ENCODE data around the gene AGAP3.
A peak's percentile ranks its signal among the peaks of the same experiment; 100 is the strongest.

Gene AGAP3

DNA sequence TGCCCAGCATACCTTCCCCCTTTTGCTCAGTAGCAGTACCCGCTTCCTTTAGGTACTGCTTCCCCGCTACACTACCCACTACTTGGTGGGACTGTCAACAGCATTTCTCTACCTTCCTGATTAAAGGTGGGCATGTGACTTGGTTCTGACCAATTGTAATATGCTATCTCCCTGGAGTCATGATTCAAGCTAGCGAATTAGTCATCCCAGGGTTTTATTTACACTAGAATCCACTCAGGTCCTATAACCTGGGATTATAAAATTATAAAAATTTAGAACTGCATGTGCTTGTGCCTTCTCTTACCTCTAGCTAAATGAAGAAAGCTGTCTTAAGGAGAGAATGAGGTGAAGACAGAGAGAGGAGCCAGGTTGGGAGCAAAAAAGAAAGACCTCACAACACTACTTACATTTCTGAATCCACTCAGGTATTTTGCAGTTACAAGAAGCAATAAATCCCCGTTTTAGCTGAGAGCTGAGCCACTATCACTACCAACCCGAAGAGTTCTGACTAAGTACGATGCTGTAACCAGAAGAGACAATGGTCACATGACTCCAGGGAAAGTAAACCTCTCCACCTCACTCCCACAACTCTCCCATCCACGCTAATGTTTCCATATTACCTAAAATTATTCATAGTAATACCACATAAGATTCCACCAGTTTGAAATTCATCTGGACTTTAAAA, 71.5 kb downstream of the AGAP3 start:
- no peak for DNase-seq (ENCODE audit: low read depth, low spot score)

DNA sequence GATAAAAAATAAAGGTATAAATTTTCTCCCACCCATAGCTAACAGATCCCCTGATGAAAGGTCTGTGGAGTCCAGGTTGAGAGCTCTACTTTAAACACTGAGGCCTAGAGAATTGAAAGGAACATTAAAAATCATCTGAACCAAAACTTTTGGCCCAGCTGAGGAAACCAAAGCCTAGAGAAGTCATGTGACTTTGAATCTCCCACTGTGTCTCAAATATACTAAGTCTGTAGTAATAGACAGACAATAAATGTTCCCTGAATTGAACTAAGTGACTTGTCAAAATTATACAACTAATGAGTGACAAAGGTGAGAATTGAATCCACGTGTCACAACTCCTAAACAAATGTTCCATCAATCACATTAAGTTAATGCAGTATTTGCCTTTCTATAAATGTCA, 75.5 kb downstream of the AGAP3 start:
- no peak for DNase-seq (ENCODE audit: low read depth, low spot score)

DNA sequence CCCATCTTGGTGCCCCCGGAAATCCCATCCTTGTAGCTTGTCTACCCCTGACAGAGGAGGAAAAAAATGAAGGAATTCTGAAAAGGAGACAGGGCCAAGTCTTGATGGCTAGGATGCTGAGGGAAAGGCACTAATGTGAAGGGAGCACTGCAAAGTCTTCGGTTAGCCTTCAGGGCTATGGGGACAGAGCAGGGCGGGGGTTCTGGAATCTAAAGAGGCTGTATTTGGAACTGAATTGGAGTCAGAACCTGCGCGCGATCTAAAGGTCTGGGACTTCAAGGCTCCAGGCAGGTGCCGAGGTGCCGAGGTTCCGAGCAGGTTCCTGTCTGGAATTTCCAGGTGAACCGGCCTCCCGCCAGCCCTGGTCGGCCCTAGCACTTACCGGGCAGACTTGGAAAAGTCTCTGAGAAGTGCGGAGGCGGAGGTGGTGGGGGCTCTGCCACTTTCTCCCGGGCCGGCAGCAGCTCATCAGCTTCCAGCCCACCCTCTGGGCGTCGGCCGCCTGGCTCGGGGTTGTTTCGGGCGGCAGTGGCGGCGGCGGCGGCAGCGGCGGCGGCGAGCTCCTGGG, 80.4 kb downstream of the AGAP3 start:
- peak; percentile 49 for DNase-seq (ENCODE audit: low read depth, low spot score)

DNA sequence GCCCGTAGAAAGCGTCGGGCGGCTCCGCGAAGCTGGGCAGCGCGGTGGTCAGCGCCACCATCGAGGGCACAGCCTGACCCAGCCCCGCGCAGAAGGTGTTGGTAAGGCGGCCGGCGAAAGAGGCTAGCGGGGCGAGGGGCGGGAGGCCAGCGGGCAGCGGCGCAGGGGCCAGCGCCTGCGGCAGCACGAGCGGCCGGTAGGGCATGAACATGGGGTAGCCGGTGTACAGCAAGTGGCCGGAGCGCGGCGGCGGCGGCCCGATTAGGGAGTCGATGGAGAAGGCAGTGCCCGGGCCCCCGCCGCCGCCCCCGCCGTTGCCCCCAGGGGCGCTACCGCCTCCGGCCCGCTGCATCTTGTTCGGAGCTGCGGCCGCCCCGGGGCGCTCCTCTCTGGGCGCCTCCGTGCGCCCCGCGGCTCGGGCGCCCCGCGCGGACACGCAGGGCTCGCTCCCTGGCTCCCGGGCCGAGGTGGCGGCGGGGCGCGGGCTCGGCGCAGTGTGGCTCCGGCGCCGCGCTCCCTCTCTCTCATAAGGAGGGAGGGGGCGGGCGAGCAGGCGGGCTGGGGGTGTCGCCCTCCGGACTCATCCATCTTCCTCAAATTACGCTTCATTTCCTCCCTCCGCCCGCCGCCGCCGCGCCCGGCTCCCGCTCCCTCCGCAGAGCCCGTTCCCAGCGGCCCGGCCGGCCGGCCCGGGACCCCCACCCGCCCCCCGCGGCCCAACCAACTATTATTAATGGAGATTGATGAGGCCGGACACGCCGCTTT, 81.1 kb downstream of the AGAP3 start, which contains the start of gene GBX1:
Gene GBX1 (minus strand): TSS at position 498 of the 765 bp plus-strand sequence. CDS start 146 bp downstream, at position 352.
- DNase-seq (ENCODE audit: low read depth, low spot score) = peak; percentile 47

DNA sequence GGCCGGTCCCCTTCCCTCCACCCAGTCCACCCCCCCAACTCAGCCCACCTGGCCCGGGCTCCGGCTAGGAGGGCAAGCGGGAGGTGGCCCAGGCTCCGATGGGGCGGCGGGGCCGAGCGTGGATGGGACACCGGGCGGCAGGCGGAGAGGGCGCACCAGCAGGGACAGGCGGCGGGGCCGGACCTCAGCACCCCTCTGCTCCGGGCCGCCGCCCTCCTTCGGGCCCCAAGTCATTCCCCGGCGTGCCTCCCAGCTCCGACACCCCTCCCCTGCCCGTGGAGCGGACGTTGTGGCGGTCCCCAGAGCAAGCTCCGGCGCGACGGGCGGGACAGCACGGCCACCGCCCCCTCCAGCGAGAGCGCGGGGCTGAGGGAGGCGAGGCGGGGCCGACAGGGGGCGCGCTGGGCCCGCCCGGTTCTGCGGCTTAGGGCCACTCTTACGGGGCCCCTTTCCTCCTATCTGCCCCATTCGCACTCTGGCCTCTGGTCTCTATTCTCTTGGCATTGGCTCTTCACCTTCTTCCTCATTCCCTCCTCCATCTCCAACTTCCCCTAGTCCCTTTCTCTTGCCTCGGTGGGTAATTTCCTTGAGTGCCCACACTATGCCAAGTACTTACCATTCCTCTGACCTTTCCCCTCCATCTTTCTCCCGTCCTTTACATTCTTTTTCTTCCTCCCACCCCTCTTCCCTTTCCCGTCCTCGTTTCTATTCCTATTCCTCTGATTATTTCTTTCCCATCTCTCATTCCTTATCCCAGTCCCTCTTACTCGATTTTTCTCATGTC, 81.9 kb downstream of the AGAP3 start:
- DNase-seq (ENCODE audit: low read depth, low spot score) = peak; percentile 72

DNA sequence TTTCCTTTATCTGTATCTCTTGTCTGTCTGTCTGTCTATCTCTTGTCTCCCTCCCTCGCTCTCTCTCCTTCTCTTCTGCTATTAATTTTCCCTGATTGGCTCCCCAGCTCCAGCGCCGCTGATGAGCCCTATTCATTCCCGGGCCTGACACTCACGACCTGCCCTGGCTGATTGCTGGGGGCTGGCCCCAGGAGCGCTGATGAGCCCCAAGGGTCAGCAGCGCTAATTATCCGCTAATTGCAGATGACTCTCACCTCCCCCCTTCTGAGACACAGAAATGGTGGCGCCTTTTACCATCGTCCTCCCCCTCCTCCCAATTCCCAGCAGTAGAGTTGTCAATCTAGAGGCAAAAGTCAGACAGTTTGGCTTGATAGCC, 82.5 kb downstream of the AGAP3 start:
- DNase-seq (ENCODE audit: low read depth, low spot score) = peak; percentile 62

DNA sequence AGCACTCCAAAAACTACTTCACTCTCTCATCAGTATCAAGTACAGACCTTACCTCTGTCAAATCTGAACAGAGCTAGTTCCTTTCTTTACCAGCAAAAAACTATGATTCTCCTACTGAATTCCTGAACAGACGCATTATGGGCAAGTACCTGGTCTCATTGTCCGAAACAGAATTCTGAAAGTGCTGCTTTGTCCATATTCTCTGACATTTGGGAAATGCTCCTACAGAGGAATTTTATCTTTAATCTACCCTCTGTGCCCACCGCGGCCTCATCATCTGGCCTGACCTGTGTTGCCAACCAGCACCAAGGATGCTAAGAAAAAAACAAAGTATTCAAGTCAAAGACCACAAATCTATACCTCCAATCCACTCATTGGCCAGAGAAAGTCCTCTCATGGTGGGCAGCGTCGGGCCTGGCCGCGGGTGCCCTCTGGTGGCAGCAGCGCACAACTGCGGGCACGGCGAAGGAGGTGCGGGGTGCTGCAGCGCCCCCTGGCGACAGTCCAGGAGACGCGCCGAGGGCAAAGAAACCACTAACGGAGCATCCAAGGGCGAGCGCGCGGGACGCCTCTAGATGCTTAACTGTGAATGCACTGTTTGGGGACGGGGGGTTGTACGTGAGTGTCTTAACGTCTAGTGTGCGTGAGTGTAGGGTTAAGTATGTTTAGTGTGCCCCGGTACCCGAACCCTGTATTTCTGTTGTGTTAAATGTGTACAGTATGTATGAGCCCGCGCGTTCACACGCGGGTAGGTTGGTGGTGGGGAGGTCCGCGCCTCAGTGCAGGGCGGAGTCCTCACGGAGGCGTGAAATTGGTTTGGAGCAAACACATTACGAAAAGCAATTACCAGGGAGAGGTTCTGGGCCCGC, 86.2 kb downstream of the AGAP3 start:
- DNase-seq (ENCODE audit: low read depth, low spot score) = peak; percentile 91

DNA sequence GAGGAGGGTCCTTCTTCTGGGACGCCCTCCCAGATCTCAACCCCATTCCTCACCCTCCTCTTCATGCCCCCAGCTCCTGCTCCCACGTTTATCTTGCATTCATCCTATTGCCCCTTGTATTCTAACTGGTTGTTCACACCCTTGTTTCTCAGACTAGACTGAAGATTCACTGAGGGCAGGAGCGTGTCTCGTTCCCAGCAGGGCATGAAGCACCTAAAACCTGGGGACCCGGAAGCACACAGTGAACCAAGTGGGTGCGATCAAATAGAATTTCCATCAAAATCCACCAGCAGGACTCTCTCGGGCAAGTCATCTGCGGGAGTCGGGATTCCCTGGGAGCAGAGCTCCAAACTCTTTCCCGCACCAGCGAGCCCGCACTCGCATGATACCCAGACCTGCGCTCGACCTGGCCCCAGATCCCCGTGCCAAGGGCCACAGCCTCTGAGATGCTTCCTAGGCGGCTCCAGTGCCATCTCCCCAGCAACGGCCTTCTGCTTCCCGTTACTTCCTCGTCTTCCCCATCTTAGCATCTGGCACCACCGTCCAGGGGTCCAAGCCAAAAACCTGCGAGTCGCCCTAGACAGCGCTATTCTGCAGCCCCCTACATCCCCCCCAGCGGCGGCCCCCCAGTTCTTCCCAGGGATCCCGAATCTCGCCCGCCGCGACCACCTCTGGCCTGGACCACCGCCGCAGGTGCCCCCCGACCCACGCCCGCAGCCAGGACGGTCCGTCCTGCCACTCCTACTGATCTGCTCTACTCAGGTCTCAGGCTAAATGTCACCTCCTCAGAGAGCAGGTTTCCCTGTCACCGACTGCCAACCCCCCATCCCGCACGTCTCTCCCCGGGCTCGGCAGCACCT, 87.3 kb downstream of the AGAP3 start:
- no peak for DNase-seq (ENCODE audit: low read depth, low spot score)

DNA sequence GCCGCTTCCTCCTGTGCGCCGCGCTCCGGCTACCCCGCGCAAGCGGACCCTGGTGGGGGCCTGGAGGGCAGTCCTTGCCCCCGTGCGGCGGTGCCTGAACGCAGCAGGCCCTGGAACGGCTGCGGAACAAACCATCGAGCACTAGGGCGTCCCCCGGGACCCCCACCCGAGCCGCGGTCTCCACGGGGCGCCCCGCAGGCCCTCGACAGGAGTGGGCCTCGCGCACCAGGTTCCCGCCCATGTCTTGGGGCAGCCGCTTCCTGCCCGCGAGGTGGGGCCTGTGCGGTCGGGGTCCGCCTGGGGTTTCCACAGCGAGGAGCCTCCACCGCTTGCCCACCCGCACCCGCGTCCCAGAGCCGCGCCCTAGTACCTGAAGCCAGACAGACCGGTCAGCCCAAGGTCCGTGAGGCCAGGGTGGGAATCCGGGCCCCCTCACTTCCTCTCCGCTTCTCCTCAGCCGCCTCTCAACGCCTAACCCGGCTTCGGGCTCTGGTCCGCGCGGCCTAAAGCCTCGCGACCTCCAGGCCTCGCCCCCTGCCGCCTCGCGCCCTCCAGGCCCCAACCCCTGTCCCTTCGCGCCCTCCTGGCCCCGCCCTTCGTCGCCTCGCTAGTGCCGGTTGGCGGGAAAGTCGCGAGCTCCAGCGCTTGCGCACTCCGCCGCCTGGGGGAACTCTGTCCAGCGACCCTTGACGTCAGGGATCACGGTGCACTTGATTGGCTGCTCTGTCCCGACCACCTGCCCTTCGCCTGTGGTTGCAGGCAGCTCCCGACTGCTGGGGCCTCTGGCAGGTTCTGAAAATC, 88.2 kb downstream of the AGAP3 start:
- peak; percentile 89 for DNase-seq (ENCODE audit: low read depth, low spot score)

DNA sequence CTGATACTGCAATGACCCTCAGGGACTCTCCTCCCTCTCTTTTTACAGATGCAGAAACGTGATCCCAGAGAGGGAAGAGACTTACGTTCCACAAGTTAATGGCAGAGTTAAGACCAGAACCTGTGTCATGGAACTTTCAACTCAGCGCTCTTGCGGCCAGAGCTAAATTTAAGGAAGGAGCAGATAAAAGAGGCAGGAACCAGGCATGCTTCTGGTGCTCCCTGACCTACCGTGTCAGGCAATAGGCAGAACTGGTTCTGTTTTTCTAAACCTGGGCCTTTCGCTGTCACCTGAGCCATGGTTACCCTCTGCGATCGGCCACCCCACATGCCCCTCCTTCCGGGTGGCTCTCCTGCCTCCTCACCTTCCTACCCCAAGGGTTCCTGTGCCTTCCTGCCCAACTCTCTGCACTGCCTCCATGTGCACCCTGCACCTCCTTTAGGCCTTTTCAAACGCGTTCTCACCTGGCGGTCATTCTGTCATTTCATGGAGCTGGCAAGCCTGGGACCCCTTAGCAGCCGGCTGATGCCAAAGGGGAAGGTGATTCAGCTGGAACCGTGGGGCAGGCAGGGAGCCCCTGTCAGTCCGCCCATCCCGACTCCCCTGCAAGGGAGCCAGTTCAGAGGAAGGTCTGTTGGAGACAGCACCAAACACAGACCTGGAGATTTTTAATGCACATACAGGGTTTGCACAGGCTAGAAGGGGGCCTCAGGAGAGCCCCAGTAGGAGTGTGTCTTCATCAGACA, 88.9 kb downstream of the AGAP3 start:
- no peak for DNase-seq (ENCODE audit: low read depth, low spot score)

DNA sequence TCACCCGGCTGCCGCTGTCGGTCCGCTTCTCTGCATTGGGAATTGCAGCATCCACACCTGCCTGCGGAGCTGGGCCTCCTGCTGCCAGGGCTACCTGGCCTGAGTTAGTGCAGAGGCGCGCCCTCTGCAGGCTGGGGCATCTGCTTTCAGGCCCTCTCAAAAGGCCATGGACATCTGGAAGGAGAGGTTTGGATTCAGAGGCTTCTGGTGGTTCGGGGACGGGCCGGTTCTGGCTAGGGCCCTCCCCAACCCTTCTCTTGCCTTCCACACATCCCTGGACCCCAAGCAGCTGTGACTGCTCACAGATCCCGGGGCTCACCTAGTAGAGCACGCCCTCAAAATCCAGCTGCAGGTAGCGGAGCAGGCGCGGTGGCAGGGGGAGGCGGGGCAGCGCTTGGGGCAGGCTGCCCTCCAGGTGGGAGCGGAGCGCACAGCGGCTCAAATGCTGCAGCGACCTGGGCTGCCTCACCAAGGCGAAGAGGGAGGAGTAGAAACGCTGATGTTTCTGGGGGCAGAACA, 89.6 kb downstream of the AGAP3 start:
- DNase-seq (ENCODE audit: low read depth, low spot score) = peak; percentile 29

DNA sequence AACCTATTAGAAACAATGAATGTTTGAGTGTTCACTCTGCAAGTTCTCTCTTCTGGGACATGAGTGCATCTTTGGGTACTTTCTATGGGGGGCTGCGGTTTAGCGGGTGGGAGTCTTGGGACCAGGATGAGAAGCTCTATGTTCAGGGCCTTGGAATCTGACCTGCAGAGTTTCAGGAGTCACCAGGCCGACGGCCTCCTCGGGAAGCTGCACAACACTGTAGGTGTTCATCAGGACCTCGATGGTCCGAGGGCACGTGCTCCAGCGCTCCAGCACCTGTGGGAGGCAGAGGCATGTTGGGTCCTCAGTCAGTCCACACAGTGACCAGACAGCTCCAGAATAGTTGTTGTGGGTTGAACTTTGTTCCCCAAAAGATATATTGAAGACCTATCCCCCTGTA, 90.1 kb downstream of the AGAP3 start:
- DNase-seq (ENCODE audit: low read depth, low spot score) = no peak

DNA sequence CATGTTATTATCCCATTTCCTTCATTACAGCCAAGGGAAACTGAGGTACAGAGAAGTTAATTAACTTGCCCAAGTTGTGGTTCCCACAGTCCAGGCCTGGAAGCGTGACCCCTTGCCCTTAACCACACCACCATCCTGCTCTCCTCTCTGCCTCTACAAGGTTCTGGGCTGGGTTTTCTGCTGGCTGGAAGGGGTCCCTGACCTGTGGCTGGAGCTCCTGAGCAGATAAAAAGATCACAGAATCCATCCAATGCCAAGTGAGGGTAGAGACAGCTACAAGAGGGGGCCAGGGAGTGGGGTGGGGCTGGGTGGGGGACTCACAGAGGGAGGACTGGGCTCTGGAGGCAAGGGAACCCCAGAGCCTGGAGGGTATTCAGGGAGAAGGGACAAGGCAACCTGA, 91.0 kb downstream of the AGAP3 start:
- DNase-seq (ENCODE audit: low read depth, low spot score) = no peak

DNA sequence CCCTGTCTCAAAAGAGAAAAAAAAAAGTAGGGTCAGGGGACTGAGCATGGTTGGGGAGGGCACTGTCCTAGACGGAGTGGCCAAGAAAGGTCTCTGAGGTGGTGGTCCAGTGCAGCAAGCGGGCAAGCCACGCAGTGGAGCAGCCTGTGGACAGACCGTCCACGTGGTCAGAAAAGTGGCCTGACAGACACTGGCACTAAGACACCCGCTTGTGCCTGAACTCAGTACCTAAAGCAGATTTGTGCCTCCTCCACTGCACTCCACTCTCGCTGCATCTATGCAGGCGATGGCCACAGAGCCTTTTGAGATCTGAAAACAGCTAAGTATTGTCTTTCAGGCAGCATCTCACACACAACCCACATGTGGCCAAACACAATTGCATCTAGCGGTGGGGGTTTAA, 92.0 kb downstream of the AGAP3 start:
- DNase-seq (ENCODE audit: low read depth, low spot score) = no peak

DNA sequence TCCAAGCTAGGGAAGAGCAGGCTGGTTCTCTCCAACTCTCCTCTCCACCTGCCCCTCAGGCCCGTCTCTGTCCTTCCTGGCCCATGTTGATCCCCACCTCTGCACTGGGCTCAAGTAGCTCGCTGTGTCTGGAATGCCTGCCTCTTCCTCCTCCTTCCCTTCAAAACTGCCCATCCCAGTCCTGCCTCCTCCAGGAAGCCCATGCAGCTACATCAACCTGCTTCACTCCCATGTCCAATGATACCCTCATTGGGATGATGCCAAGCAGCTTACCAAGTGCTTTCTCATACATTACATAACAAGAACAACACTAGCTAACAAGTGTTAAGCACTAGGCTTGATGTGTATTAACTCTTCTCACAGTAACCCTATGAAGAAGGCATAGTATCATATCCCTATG, 92.6 kb downstream of the AGAP3 start:
- DNase-seq (ENCODE audit: low read depth, low spot score) = no peak

DNA sequence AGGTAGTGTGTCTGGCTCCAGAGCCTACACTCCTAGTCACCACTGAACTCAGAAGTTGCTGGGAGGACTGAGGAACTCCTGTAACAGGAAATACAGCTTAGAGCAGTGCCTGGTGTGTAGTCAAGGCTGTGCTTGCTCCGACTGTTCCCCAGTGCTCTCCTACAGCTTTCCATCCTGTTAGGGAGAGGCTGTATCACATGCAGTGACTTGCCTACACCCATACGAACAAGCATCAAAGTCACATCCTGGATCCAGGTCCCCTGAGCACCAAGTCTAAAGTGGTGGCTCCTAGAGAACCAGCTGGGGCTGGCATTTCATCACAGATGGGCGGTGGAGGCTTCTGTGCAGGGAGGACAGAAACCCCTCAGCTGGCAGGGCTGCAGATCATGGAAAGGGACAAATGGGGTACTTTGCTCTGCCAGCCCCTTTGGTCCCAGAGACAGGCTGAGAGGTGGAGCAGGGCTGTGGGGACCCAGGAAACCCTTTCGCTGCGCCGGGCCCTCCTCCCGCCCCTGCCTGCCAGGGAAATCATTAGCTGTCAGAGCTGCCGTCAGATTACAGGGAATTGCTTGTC, 93.1 kb downstream of the AGAP3 start:
- DNase-seq (ENCODE audit: low read depth, low spot score) = no peak

DNA sequence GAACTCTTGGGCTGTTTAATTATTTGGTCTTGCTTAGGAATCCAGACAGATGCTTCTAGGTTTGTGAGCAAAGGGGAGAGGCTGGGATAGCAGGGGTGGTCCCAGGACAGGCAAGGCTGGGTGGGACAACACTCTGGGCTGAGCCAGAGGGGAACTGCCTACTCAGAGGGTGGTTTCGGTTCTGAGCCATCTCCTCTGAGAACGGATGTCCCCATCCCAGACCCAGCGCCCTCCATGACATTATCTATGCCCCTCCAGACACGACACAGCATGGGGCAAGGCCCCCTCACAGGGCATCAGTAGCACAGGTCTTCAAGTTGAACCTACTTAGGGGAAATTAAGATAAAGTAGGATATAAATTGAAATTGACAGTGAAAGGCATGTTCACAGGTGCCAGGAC, 93.7 kb downstream of the AGAP3 start:
- no peak for DNase-seq (ENCODE audit: low read depth, low spot score)

DNA sequence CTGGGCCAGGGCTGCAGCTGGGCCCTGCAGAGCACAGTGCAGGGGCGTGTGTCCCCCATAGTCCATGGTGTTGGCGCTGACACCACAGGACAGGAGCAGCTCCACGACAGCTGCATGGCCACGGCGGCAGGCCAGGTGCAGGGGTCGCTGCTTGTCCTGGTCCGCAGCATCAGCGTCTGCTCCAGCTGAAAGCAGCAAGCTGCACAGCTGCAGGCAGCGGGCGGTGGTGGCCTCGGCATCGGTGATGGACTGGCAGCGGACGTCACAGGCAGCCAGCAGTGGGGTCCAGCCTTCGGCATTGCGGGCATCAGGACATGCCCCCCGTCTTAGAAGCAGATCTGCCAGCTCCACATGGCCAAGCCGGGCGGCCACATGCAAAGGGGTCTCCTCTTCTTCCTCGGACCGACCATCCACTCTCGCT, 94.7 kb downstream of the AGAP3 start:
- DNase-seq (ENCODE audit: low read depth, low spot score) = no peak
